K562 (cell line): ENCODE results near the gene TCEANC. TPM values are rescaled to one million over a fixed set of nuclear protein-coding genes. Genes with fewer than 3 reads are reported as not detected.

ENCODE experiments used
- BDP1 ChIP-seq: IDR thresholded peaks from 3 replicates; pipeline ENCODE4 v1.6.1; 2011; ENCODE audit not compliant: insufficient read length, insufficient read depth
- BHLHE40 ChIP-seq: IDR thresholded peaks from 2 replicates; pipeline ENCODE4 v1.6.1; 2011; ENCODE audit warnings: low read length, improper control_type of control experiment
- CCNT2 ChIP-seq: IDR thresholded peaks from 2 replicates; pipeline ENCODE4 v1.6.1; 2011; ENCODE audit warnings: borderline replicate concordance, low read depth, mild to moderate bottlenecking, moderate library complexity, mixed read lengths, low read length; ENCODE audit not compliant: insufficient read length; ENCODE audit errors: extremely low read depth
- CREM ChIP-seq: IDR thresholded peaks from 2 replicates; pipeline ENCODE4 v1.6.1; 2014; ENCODE audit warnings: antibody characterized with exemption, low read depth
- L3MBTL2 ChIP-seq: fragments of 450-650 bp; IDR thresholded peaks from 2 replicates; pipeline ENCODE4 v1.6.1; 2016; ENCODE audit warnings: mild to moderate bottlenecking, moderate library complexity
- LCOR ChIP-seq: sonication (generic); formaldehyde crosslinking; IDR thresholded peaks from 2 replicates; pipeline ENCODE4 v1.8.0; 2022; ENCODE audit warnings: mild to moderate bottlenecking, missing genetic modification reagents
- MTA3 ChIP-seq: fragments of 450-650 bp; formaldehyde crosslinking; IDR thresholded peaks from 2 replicates; pipeline ENCODE4 v1.6.1; 2017; ENCODE audit warnings: mild to moderate bottlenecking, borderline replicate concordance
- NELFE ChIP-seq: IDR thresholded peaks from 2 replicates; pipeline ENCODE4 v1.6.1; 2011; ENCODE audit warnings: mild to moderate bottlenecking; ENCODE audit not compliant: insufficient read depth, insufficient read length
- RFX7 ChIP-seq: fragments of 250-450 bp; sonication (Bioruptor Pico); IDR thresholded peaks from 2 replicates; pipeline ENCODE4 v1.5.1; 2021; ENCODE audit warnings: mild to moderate bottlenecking
- SETDB1 ChIP-seq: IDR thresholded peaks from one replicate; pipeline ENCODE4 v1.6.1; 2012; ENCODE audit warnings: low read length, control low read depth, inconsistent platforms
- SMARCE1 ChIP-seq: fragments of 450-650 bp; IDR thresholded peaks from 2 replicates; pipeline ENCODE4 v1.7.1; 2016; ENCODE audit warnings: mild to moderate bottlenecking
- ZNF12 ChIP-seq: sonication (generic); formaldehyde crosslinking; IDR thresholded peaks from 2 replicates; pipeline ENCODE4 v1.4.0; 2020; ENCODE audit warnings: mild to moderate bottlenecking, missing genetic modification reagents
- ZNF589 ChIP-seq: fragments of 200-800 bp; sonication (Bioruptor generic); IDR thresholded peaks from 2 replicates; pipeline ENCODE4 v1.6.1; 2016; ENCODE audit warnings: low read depth, missing genetic modification characterization, missing compliant biosample characterization
- polyA plus RNA-seq, 8 experiments: library from polyadenylated mRNA; depleted of rRNA in 4 of 8; stranded (reverse) in 5 of 8; unstranded in 3 of 8; fragments of >200 nt; fragmentation: Nextera tagmentation in 2 of 8; fragmentation: Illumina TruSeq in 1 of 8; extraction: Ambion mirVana in 2 of 8; extraction: Trizol in 1 of 8; gene quantifications; 2 replicates each; pipeline versions ENCODE4 v1.2.1 to v1.2.3, GENCODE V29; 2011 to 2014; ENCODE audit warnings: inconsistent platforms in 1 of 8, missing spikeins in 1 of 8
- total RNA-seq, 7 experiments: library from RNA; depleted of rRNA in 6 of 7; stranded (reverse); fragments of >200 nt in 6 of 7; fragmentation: Illumina TruSeq in 2 of 7; extraction: Trizol in 2 of 7; gene quantifications; 2 replicates each; pipeline versions ENCODE4 v1.2.1 to v1.2.3, GENCODE V29; 2011 to 2021; ENCODE audit warnings: low replicate concordance in 1 of 7
- TF ChIP-seq, protein P1 (sequence below): sonication (generic); formaldehyde crosslinking; IDR thresholded peaks from 2 replicates; pipeline ENCODE4 v1.8.0; 2022; ENCODE audit warnings: mild to moderate bottlenecking, missing genetic modification reagents, borderline replicate concordance
- TF ChIP-seq, protein P2 (sequence below): sonication (generic); formaldehyde crosslinking; IDR thresholded peaks from 2 replicates; pipeline ENCODE4 v1.8.0; 2023; ENCODE audit warnings: missing genetic modification reagents, mild to moderate bottlenecking, borderline replicate concordance
- TF ChIP-seq, protein P3 (sequence below): sonication (generic); formaldehyde crosslinking; IDR thresholded peaks from 2 replicates; pipeline ENCODE4 v1.4.0; 2020; ENCODE audit warnings: mild to moderate bottlenecking, missing genetic modification reagents
- TF ChIP-seq, protein P4 (sequence below): sonication (generic); formaldehyde crosslinking; IDR thresholded peaks from 2 replicates; pipeline ENCODE4 v1.8.1; 2023; ENCODE audit warnings: mild to moderate bottlenecking, missing genetic modification reagents, moderate library complexity

The TCEANC gene
- total and polyA plus RNA-seq, 9 of the 15 experiments (the other 6 are each of a cell fraction or from before 2014, with no cell fraction given), result 1.2 to 2.8 (median 2.0) TPM

DNA sequence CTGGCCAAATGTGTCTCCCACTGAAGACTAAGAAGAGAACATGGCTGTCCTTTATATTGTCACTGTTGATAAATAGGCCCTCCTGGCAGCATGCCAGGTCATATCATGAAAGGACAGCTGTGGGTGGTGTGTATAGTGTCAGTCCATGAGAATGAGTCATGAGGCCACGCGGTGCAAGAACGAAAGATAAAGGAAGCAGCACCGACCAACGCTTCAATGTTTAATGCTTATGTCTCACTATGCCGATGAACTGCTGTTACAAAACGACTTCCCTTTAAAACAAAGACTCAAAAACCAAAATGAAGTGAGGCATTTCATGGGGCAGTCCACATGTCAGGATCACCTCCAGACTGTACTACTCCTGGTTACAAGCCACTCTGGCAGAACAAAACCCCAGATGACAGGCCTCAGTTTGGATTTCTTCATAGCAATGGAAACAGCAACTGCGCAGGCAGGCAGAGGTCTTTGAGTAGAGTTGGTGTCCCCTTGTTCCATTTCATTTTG is 5.2 kb upstream of the TCEANC start (continued):
- TF ChIP-seq, protein P1, sequence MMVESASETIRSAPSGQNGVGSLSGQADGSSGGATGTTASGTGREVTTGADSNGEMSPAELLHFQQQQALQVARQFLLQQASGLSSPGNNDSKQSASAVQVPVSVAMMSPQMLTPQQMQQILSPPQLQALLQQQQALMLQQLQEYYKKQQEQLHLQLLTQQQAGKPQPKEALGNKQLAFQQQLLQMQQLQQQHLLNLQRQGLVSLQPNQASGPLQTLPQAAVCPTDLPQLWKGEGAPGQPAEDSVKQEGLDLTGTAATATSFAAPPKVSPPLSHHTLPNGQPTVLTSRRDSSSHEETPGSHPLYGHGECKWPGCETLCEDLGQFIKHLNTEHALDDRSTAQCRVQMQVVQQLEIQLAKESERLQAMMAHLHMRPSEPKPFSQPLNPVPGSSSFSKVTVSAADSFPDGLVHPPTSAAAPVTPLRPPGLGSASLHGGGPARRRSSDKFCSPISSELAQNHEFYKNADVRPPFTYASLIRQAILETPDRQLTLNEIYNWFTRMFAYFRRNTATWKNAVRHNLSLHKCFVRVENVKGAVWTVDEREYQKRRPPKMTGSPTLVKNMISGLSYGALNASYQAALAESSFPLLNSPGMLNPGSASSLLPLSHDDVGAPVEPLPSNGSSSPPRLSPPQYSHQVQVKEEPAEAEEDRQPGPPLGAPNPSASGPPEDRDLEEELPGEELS (CRISPR knock-in tag), result no peak
- TF ChIP-seq L3MBTL2 (peak; percentile 96), CCNT2 (peak; percentile 94), ZNF12 (CRISPR knock-in tag) (no peak), MTA3 (peak; percentile 82), SETDB1 (no peak), CREM (peak; percentile 91), ZNF589 (peak; percentile 78; the same call in 1 of the 2 replicates), LCOR (0 out of 2 replicates have a peak, but pooled peaks have one; percentile 56), NELFE (no peak), BHLHE40 (peak; percentile 73), BDP1 (no peak), RFX7 (CRISPR knock-in tag) (no peak), SMARCE1 (peak; percentile 98)
- TF ChIP-seq, protein P2, sequence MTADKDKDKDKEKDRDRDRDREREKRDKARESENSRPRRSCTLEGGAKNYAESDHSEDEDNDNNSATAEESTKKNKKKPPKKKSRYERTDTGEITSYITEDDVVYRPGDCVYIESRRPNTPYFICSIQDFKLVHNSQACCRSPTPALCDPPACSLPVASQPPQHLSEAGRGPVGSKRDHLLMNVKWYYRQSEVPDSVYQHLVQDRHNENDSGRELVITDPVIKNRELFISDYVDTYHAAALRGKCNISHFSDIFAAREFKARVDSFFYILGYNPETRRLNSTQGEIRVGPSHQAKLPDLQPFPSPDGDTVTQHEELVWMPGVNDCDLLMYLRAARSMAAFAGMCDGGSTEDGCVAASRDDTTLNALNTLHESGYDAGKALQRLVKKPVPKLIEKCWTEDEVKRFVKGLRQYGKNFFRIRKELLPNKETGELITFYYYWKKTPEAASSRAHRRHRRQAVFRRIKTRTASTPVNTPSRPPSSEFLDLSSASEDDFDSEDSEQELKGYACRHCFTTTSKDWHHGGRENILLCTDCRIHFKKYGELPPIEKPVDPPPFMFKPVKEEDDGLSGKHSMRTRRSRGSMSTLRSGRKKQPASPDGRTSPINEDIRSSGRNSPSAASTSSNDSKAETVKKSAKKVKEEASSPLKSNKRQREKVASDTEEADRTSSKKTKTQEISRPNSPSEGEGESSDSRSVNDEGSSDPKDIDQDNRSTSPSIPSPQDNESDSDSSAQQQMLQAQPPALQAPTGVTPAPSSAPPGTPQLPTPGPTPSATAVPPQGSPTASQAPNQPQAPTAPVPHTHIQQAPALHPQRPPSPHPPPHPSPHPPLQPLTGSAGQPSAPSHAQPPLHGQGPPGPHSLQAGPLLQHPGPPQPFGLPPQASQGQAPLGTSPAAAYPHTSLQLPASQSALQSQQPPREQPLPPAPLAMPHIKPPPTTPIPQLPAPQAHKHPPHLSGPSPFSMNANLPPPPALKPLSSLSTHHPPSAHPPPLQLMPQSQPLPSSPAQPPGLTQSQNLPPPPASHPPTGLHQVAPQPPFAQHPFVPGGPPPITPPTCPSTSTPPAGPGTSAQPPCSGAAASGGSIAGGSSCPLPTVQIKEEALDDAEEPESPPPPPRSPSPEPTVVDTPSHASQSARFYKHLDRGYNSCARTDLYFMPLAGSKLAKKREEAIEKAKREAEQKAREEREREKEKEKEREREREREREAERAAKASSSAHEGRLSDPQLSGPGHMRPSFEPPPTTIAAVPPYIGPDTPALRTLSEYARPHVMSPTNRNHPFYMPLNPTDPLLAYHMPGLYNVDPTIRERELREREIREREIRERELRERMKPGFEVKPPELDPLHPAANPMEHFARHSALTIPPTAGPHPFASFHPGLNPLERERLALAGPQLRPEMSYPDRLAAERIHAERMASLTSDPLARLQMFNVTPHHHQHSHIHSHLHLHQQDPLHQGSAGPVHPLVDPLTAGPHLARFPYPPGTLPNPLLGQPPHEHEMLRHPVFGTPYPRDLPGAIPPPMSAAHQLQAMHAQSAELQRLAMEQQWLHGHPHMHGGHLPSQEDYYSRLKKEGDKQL (CRISPR knock-in tag), result no peak
- TF ChIP-seq, protein P3, sequence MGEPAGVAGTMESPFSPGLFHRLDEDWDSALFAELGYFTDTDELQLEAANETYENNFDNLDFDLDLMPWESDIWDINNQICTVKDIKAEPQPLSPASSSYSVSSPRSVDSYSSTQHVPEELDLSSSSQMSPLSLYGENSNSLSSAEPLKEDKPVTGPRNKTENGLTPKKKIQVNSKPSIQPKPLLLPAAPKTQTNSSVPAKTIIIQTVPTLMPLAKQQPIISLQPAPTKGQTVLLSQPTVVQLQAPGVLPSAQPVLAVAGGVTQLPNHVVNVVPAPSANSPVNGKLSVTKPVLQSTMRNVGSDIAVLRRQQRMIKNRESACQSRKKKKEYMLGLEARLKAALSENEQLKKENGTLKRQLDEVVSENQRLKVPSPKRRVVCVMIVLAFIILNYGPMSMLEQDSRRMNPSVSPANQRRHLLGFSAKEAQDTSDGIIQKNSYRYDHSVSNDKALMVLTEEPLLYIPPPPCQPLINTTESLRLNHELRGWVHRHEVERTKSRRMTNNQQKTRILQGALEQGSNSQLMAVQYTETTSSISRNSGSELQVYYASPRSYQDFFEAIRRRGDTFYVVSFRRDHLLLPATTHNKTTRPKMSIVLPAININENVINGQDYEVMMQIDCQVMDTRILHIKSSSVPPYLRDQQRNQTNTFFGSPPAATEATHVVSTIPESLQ, result no peak
- TF ChIP-seq, protein P4, sequence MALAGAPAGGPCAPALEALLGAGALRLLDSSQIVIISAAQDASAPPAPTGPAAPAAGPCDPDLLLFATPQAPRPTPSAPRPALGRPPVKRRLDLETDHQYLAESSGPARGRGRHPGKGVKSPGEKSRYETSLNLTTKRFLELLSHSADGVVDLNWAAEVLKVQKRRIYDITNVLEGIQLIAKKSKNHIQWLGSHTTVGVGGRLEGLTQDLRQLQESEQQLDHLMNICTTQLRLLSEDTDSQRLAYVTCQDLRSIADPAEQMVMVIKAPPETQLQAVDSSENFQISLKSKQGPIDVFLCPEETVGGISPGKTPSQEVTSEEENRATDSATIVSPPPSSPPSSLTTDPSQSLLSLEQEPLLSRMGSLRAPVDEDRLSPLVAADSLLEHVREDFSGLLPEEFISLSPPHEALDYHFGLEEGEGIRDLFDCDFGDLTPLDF (CRISPR knock-in tag), result no peak
